Stimulated activated CD8-positive, alpha-beta memory T cell treated with anti-CD3 and anti-CD28 coated beads, Interleukin-7, amount 100 ng/mL, for 1 hour (primary cell): ENCODE results near the gene HTR1B.

Source experiments
- DNase-seq, 2 donors: peaks; one replicate each; pipeline ENCODE4 v3.0.0-alpha.2; 2020; ENCODE audit warnings: low read depth in 2 of 2

Gene HTR1B

DNA sequence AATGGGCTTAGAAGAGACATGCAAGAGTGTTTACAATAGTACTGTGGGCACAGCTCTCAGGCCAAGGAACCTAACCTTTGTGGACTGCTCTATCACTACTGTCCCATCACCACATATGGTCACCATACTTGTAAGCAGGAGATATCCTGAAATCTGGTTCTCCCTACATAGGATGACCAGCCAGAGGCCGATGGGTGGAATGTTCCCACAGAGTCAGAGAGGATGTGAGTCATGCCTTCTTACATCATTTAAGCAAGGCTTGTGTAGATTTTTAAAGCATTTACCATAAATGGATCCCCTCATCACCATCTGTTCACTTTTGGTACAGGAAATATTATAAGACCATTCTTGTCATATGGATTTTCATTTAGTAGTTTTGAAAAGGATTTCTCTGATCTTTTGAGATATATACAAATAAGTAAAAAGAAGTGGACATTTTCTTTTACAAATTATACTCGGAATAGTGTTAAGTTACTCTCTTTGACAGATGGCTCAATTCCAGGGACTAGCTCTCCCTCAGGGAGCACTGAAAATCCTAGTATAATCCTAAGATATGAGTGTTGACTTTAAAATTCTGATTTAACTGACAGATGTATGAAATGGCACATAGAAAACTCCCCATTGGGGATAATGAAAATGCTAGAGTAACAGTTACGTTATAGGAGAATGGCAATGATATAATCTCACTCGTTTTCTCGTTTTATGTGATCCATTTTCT, 6.6 kb downstream of the HTR1B start:
- DNase-seq: no peak

DNA sequence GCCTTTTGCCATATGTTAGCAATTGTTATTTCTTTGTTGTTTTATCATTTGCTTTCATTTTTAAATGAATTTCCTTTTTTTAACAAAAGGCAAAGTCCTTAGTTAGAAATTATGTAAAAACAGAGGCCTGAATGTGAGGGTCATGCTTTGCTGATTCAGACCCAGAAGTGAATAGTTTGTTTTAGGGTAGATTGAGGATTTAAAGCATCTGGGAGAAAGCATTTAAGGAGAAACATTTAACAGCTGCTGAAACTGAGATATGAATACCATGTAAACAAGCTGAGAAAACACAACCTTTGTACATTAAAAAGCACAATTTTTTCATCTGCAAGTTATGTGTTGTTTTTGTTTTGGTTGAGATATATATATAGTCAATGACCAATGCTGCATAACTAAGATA, 8.0 kb downstream of the HTR1B start:
- DNase-seq: no peak

DNA sequence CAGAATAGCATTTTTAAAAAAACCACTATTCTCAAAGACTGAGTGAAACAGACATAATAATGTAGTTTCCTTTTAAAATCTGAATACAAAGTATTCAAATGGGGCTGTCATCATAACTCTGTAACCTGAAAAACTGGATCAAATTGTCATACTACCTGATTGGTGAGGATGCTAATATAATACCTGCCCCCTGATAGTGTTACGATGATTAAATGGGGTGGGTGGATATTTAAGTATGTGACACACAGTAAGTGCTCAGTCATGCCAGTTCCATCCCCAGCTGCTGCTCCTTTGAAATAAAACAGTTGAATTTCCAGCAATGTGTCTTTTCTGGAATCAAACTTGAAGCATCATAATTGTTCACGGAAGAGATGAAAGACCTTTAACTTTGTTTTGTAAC, 8.9 kb downstream of the HTR1B start:
- no peak for DNase-seq

DNA sequence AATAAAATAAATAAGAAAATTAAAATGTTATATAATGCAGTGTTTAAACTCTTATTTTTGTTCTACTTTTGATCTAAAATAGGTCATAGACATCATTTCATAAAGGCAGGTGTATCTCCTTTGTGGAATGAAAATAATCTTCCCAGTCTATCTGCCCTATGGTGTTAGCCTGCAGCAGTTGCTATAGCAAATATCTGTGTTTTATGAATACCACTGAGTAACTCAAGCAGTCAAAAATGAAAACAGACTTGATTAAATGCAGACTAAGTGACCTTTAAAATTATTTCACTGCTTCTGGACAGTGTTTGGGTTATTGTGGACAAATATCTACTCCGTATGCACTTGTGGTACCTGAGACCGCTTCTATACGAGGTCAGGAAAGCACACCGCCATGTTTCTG, 11.8 kb downstream of the HTR1B start:
- DNase-seq: no peak

DNA sequence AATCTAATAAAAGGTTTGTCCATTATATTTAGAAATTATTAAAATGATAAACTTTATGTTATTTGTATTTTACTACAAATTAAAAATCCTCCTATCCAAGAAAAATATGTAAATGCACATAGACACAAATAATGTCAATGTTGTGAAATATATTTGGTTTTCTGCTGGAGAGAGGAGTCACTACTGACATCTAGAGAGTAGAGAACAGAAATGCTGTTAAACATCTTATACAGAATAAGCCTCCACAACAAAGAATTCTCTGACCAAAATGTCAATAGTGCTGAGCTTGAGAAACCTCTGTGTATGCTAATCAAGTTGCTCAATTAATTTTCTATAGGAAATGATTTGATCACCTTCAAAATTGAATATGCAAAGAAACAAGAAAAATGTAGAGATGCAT, 12.4 kb downstream of the HTR1B start:
- DNase-seq: no peak

DNA sequence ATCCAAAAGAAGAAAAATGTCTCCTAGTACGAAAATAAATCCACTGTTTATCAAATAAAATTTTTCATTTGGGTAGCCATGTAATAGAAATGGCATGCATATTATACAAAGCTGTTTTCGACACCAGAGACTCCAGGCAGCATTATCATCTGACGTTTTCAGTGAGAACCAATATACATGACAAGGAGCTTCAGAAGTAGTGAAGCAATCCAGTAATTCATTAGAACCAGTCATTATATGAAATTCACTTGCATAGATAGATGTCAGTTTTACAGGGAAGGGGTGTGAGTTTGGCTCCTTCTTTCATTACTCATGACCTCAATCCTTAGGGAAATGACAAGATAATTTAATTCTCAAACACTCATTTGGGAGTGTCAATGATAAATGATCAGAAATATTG, 14.7 kb downstream of the HTR1B start:
- no peak for DNase-seq

DNA sequence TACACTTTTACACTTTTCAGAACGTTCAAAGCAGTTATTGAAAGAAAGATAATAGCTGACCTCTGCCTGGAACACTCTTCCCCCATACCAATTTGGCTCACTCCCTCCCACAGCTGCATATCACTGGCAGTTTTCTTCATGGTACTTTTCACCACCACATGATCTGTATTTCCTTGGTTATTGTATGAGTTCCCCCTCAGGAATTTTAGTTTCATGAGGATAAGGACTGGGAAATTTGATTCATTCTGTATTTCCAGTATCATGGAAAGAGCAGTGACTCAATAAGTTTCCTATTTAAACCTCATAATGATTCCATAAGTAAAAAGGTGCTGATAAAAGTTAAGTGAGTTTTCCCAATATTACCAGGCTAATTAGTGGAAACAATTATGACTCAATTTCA, 16.0 kb downstream of the HTR1B start:
- no peak for DNase-seq

DNA sequence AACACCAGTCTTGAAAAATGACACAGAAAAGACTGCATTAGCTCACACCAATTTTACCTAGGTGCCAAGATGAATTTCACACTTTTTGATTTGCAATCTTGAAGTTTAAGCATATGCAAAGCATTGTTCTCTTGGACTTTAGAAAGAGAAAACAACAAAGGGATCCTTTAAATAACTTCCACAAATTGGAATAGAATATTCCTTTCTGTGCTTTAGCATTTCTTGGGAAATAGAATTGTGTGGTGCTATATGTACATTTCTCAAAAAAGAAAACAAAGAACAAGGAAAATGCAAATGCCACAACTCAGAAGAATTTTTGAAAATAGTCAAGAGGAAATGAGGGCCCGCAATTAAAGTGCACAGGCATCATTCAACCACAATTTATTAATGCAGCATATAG, 17.0 kb downstream of the HTR1B start:
- DNase-seq: no peak

DNA sequence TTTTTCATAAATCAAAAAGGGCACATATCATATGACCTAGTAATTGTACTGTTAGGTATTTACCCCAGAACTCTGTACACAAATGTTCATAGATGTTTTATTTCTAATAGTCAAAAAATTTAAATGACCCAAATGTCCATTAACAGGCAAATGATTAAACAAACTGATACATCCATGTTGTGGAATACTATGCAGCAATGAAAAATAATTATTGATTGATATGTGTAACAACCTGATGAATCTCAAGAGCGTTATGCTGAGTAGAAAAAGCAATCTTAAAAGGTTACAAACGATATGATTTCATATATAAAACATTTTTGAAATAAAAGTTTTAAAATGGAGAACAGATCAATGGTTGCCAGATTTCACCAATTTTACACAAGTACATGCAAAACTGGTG, 18.1 kb downstream of the HTR1B start:
- DNase-seq: no peak

DNA sequence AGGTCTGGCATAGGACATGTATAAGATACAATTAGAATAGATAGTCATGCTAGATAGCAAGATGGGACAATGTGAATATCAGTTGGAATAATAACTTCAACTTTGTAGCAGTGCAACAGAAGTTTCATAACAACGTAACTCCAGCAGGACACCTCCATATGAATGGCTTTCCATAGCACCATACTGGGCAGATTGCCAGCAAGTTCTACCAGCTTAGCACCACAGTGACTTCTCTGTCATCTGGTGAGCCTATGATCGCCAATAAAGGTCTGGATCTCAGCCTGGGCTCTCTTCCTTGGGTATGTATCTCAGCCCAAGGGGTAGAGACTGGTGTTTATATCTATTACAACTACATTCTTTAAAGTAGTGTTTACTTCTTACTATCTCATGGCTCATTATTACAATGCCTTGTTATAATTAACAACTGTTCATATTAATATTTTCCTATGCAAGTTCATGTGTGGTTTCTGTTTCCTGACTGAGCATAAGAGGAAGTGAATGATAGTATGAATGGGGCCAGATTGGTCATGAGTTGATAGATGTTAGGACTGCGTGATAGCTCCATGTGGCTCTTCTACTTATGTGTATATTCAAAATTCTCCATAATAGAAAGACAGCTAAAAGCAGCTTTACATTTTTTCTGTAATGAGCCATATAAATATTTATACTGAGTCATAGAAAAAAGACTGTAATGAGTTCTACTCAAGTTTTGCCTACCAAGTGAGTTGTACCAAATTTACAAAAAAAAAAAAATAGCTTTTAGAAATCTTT, 22.9 kb downstream of the HTR1B start:
- DNase-seq: no peak

DNA sequence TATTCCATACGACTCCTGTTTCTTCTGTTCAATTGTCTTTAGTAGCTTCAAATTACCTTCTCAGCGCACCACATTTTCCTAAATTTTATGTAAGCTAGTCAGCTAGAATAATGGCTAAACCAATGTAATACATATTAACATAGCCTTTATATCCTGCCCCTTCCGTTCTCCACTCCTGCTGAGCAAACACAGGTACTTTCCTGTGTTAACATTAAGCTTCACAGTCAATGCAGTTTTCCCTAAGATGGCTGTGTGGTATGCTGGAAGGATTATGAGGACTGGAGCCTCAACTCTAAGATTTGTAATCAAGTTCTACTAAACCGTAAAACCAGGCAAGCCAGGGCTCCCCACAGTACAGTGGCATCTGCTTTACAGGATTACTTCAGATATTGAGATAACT, 29.4 kb downstream of the HTR1B start:
- no peak for DNase-seq

DNA sequence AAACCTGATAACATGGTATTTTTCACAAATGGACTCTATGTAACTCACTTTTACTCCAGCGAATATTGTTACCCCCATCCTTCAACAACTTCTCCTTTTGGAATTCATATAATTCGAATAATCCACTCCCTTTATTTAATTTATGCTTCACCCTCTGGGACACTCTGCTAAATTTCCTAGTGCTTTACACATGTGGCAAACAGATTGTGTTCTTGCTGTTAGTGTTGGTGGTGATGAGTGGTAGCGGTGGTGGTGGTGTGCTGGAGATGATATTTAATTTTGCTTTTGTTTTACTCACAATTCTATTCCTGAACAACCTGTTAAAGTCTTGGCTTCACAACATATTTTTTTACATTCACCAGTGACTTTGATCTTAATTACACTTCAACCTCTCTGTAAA, 32.8 kb downstream of the HTR1B start:
- no peak for DNase-seq

DNA sequence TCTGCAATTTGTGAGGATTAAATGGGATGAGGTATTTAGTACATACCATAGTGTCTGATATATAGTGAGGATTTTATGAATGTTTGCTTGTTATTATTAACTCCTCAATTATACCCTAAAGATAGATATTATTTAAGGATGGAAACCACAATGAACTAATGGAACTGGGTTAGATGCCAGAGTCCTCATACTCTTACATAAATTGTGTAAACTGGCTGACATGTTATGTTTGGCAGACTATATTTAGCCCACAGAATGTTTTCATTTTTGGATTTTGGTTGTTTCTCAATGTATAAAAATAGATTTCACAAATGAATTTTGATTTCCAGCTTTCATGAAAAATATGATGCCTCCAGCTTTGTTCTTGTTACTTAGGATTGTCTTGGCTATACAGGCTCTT, 37.6 kb downstream of the HTR1B start:
- no peak for DNase-seq

DNA sequence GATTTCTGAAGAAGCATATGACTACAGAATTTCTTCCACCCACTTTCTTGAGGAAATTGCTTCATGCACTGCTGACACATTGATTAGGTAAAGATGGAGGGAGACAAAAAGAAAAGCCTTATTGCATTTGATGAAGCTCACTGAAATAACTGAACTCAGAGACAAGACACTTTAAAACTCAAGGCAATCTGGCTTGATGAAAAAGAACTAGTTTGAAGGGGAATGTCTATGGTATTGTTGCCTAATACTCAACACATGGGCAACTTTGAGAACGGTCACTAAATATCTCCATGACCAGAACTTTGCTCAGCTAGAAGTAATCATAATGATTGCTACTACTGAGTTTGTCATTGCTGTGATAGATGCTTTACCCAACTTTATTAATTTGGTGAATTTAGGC, 38.1 kb downstream of the HTR1B start:
- no peak for DNase-seq

DNA sequence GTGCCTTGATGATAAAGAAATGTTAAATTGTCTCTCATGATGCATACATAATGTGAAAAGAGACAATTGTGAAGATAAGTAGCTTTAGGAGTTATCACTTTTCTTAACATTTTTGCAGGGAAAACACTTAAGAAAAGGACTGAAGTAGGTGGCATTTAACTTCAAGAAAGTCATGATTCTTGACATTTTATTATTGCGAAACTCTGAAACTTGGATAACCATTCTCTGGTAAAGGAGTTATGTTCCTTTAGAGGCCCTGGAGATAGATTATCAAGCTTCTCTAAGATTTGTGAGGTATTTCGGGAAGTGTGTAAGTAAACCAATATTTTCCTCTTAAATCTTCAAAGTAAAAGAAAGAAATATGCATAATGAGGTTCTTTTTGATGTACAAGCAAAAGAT, 38.5 kb downstream of the HTR1B start:
- DNase-seq: no peak

DNA sequence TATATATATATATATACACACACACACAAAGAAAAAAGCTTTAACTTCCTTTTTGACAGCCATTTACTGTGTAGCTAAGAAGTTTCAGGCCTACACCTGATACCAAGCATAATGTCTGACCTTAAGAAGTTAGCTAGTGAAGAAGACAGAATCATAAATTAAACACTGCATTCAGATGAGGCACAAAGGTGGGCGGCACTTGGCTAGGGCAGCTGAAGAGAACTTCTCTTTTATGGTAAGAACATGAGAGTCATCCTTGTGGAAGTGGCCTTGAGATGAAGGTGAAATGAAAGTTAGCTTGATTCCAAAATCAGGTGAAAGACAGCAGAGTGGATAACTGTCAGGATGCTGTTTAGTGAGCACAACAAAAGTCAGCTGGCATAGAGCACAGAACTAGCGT, 46.5 kb downstream of the HTR1B start:
- DNase-seq: no peak

DNA sequence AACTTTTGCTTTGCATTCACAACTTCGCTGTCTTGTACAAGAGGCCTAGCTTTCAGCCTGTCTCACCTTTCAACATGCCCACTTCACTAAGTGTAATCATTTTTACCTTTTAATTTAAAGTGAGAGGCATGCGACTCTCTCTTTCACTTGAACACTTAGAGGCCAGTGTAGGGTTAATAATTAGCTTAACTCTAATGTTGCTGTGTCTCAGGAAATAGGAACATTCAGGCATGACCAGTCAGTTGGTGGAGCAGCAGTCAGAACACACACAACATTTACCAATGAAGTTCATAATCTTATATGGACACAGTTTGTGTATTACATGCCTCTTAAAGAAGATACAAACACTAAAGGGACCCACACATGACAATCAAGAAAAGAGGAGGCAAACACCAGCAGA, 47.6 kb downstream of the HTR1B start:
- no peak for DNase-seq
